HTERT RPE-1 (cell line): ENCODE data around the gene CMTM4.

Experiments used
- in situ Hi-C: fragments of 300-500 bp; cut with MboI; formaldehyde crosslinking; loops from 4 replicates; pipeline ENCODE4 v1.14.3; 2020; ENCODE audit warnings: low sequenced_read_pairs

CMTM4 gene

DNA sequence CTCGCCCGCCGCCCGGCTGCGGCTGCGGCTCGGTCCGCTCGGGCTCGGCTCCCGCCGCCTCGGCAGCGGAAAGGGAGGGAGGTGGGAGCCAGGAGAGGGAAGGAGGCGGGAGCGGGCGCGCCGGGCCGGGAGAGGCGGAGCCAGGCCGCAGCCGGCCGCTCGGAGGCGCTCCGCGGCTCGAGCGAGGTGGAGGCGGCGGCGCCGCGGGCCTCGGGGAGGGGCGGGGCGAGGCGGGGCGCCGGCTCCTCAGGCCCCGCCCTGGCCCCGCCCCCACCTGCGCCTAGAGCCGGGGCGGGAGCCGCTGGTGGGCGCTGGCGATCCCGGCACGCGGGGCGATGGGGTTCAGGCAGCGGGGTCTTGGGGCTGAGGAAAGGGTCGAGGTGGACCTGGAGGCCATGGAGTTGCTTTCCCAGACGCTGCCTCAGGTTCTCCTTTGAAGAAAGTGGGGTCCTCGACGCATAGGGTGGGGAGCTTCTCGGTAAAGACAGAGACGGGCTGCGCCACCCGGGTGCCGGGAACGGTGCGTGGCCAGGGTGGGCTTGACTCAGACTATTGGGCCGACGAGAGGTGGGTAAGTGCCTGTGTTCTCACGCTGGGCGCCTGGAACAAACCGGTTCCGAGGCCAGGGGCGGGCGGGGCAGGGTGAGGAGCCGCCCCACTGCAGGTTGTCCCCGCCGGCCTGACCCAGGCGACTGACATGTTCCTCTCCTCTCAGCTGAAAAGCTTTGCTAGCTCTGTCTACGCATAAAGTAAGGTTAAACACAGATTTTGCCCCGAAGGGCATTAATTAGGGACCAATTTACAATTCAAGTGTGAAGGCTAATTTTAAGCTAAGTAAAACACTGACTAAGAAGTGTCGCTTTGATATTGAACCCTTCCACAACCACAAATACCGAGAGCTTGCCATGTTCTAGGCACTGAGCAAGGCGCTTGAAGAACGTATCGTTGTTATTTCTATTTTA lies at the start of gene CMTM4:
Gene CMTM4 (minus strand): TSS at position 75 of the 962 bp plus-strand sequence. CDS start 218 bp downstream, outside the sequence.
- in situ Hi-C loops: no loop called here

DNA sequence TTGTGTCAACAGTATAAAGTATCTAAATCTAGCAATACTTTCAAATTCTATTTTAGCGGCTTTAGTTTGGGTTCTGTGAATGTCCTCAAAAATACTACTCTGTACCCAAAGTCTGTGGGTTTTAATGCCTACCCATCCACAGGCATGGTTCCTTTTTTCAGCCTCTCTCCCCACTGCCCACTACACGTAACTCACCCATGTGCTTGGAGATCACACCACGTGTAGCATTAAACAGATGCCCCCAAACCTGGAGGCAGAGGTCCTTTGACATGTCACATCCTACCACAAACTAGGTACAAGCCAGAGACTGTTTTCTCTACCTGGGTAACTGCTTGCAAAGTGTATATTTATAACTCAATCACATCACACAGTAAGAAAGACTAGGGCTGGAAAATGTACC lies 49.5 kb upstream of the CMTM4 start:
- in situ Hi-C loops: no loop called here

DNA sequence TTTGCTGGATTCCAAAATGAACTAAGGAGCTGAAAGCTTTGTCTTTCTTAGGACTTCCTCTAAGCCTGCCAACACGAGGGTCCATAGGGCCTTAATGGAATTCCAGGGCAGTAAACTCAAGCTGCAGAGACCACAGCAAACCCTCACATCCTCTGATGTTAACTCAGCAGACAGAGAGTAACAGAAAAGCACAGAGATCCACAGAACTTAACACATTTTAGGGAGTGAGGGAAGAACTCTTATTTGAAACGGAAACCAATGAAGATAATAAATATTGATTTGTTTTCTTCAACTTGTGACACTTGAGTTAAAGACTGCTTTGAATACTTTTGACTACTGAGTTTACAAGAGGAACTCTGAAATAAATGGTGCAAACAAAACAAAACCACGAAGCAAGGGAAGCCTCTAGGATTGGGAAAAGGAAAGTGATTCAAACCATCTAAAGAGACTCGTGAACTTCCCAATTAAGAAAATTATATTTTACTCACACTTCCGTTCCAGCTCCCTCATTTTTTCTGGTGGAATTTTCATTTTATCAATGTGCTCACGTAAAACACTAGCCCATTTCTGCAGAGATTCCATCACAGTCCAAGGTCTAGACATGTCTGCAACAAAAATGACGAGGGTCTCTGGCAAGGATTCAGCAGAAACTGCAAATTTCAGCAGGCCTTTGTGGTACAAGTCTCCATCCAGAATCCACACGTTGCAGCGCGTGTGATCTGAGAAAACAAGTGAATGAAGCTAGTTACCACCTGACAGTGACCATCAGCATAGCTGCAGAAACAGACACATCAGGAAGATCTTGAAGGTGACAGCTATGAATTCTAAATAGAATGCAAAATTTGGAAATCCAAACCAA lies 45.6 kb upstream of the CMTM4 start:
- in situ Hi-C loops: no loop called here

DNA sequence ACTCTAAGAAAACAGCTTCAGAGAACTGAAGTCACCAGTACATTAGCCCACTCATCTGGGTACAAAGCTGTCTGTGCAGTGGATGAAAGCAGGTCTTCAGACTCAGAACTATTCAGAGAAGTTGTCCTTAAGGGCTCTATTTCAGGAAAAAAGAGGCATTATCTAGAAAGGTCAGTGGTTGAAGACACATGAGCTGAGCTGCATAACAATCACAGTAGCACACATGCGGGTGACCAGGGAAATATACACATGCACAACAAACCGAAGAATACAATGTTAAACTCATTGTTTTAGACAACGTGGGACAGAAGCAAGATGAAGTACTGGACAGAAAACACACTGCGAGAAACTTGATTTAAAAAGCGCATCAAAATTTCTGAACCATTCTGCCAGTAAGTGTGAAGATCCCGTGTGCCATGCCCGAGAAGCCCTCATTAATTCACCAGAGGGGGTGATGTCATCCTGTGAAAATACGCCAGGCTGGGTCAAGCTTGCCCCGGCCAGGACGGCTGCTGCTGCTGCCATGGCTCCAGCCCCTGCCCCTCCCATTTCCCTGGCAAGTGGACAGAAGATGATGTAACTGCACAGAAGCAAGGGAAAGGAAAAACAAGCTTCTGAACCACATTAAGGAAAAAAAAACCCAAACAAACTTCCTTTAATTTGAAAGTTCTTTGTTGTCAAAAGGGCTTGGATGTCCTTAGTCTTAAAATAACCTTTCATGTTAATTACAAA lies 44.8 kb upstream of the CMTM4 start:
- in situ Hi-C loops: no loop called here

DNA sequence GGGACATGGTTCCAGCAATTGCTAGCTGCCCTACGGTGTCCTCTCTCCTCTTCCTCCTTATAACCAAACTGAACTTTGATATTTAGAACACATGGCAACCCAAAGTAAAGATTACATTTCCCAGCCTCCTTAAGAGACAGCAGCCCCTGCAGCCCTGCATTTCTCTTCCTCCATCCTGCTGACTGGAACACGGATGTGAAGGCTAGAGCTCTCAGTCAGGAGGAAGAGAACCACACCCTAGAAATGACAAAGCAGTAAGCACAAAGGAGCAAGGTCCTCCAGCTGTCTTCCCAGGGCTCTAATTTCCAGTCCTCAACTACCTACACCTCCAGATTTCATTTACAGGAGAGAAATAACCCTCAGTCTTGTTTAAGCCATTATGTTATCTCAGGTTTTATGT lies 44.0 kb upstream of the CMTM4 start:
- in situ Hi-C loops: no loop called here

DNA sequence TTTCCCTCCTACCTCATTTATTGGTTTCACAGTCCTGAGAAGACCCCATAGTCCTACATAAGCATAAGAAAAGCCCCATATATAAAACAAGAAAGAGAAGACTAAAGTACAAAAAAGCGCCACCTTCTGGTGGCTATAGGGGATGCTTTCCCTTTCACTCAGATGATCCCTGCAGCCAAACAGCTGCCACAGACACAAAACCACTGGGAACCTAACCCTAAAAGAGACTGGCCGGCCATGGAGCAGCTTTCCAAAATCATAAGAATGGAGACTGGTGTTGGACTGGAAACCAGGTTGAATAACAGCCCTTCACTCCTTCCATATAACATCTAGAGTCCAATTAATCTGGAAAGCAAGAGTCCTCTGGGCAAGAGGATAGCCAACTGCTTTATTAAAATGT lies 43.5 kb upstream of the CMTM4 start:
- in situ Hi-C loops: no loop called here

DNA sequence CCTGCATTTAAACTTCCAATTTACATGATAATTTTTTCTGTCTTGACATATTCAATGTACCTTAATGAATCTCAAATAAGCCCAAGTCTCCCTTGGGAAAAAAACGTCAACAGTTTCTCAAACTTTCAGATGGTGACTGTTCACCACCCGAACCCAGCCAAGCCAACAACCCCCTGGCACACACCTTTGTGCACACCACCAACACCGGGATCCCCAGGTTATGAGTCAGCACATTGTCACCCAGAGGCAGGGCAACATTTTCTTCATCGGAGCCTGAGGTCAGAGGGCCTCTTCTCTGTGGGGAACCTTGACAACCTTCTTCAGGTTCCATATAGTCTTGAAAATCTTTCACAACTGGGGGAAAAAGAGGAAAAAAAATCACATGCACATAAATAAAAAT lies 39.3 kb upstream of the CMTM4 start:
- in situ Hi-C loops: no loop called here

DNA sequence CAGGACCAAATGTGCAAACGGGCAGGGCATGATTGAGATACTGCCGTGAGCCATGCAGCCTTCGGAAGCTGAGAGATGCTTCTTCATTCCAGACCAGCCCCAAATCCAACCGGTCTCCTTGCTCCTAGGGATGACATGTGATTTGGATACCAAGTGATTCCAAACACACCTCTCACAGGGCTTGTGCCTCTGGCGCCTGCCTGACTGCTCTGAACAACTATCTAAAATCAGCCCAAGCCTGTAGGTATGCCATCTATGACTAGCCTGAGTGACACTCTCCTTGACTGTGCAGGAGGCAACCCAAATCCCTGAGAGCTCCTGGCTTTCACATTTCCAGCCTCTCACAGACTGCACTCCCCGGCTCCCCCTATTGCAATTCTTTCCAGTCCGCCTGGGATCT lies 34.6 kb upstream of the CMTM4 start:
- in situ Hi-C loops: no loop called here

DNA sequence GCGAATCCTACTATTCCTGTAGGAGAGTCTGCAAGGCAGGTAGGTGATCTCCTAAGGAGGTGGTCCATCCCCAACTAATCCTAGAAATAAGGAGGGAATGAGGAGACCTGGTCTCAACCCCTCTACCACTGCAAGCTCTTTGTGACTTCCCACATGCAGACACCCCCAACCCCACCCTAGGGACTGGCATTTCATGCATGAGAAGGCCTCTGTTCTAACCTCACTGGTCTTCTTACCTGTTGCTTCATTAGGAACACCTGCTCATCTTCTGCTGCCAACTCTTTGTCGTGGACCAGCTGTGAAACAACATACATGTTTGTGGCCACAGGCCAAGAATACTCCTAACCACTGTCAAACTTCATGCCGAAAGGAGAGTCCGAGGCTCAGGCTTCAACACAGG lies 32.3 kb upstream of the CMTM4 start:
- in situ Hi-C loops: no loop called here

DNA sequence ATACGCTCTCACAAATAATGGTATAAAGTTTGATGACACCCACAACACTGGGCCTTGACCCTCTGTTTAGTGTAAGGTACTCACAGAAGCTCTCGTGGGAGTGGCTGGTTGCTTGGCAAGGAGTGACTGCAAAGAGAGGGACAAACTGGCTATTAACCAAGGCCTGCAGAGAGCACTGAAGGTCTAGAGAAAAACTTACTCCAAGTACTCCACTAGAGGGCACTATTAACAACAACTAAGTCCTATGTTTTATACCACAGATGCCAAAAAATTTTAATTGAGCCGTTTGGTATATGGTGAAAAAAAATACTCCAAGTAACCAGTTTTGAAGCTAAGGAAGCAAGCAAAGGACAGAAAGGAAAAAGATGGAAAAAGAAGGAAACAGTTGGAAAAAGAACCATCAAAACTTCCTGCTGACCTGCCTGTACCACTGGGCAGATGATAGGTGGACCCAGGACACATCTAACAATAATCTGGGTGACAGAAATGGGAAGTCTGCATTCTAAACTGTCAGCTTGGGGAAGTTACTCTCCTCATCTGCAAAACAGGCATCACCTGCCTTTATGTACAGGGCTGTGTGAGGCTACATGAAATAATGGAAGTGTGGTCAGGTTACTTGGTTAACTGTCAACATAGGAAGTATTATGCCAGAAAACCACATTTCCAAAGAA lies 31.7 kb upstream of the CMTM4 start:
- in situ Hi-C loops: no loop called here

DNA sequence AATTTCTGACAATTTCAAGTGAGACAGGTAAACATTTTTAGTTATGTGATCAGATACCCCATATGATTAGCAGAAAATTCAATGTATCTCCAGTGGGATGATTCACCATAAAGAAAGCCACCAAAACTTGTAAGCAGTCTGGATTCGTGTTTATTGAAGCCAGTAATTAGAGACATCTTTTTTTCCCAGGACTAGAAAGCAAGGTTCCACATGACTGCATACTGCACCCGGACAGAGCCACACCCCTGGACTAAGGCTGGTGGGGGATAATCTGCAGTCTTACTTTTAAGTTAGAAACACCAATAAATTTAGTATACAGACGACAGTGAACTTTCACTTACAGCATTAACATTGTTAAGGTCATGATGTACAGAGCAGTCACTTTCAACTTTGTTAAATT lies 24.2 kb upstream of the CMTM4 start:
- in situ Hi-C loops: no loop called here

DNA sequence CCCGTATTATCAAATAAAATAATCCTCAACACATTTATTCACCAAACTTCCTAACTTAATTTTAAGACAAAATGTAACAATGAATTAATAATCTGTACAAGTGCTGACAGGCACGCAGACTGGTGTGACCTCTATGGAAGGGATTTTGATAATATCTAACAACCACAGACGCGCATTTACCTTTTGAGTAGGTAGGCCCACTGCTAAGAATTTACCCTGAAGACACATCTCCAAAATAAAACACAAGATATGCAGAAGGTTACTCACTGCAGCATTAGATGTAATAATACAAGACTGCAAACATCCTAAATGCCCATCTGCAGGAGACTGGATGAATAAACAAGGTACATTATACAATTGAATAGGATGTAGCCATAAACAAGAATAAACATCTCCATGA lies 22.7 kb upstream of the CMTM4 start:
- in situ Hi-C loops: no loop called here

DNA sequence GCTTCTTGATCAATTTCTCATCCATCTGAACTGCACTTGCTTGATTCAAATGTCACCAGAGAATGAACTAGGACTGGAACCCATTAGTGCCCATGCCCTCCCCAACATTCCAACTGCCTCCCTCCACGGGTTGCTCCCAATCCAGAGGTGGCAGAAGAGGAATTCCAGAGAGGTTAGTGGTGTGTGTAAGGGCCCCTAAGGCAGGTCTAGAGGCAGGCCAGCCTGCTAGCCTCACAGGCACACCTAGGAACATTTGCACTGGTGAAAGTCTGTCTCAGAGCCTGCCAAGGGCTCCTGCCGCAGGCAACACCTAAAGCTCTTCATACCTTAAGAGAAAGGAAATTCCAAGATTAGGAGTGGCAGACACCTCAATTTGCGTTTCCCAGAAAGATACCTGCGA lies 21.2 kb upstream of the CMTM4 start:
- in situ Hi-C loops: no loop called here

DNA sequence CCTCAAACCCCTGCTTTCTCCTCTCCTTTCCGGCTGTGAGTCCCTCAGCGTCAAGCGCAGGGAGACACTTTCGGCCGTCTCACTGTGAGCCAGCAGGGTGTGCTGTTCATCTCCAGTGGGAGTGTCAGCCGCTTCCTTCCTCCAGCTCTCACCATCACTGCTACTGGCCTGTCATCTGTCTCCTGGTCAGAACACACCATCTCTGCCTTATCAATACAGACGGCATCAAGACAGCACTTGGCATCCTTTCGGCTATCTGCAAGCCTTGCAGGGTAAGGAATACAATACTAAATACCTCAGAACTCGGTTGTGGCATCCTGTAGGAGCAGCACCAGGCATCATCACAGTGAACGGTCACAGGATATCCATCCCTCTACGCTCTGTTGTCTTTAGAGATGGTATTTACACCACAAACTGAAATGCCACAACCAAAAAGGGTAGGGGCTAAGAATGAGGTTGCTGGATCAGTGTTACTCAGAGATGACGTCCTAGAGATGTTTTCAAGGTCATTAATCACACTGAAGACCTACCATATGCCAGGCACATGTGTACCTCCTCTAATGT lies 20.7 kb upstream of the CMTM4 start:
- in situ Hi-C loops: no loop called here

DNA sequence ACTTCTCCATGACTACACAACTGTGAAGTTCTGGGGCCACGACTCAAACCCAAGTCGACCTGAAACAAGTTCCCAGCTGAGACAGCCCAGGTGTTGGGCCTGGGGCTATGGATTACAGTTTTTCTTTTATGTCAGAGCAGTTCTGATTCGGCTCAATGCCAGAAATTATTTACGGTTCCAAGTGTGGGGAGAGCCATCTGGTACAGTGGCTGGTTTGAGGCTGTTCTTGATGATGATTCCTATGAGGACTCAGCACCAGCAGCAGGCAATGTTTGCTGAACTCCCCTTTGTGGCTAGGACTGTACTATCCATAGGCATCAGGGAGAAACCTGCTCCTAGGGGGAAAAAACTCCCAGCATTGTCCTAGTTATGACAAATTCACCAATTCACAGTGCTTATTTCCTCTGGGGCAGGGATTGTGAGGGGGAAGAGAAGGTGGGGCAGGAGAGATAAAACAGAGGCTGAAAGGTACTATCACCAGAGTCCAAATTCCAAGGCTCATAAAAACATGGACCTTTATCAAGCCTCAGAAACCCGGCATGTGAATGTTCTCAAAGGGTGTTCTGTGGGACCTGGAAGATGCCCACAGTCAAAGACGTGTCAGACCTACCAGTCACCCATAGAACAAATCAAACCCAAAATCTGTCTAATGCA lies 18.2 kb upstream of the CMTM4 start:
- in situ Hi-C loops: no loop called here

DNA sequence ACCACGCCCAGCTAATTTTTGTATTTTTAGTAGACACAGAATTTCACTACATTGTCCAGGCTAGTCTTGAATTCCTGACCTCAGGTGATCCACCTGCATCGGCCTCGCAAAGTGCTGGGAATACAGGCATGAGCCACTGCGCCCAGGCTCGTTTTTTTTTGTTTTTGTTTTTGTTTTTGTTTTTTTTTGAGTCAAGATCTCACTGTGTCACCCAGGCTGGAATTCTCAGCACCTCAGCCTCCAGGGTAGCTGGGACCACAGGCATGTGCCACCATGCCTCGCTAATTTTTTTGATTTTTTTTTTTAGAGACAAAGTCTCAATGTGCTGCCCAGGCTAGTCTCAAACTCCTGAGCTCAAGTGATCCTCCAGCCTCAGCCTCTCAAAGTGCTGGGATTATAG lies 17.5 kb upstream of the CMTM4 start:
- in situ Hi-C loops: no loop called here

DNA sequence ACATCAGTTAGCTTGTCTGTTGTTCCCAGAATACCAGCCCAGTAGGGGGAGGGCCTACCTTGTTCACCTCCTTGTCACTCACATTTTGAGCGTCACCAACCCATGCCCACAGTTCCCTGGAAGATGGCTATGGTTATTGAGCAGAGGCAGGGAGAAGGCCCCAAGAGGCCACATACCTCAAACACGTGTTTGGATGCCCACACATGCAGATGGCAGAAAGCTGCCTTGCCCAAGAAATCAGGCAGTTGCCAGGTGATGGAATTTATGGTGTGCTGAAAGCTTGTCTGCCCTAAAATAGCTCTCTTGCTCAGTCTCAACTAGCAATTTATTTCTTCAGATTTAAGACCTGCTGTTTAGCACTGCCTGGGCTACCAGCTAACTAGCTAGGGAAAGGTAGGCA lies 16.5 kb upstream of the CMTM4 start:
- in situ Hi-C loops: no loop called here

DNA sequence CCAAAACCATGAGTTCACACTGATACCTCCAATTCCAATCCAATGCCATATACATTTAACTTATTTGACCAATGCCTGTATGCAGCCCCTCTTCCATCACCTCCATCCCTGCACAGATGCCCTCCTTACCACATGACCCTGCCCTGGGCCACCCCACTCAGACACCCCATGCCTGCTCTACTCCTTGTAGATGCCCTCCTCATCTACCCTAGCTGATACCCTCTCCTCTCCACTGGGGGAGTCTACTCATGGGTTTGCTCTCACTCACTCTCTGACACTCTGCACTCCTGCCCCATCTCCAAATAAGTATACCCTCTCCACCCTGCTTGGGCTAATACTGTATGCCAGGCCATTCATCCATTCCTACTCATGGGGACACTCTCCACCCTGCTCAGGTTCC lies 16.0 kb upstream of the CMTM4 start:
- in situ Hi-C loops: no loop called here

DNA sequence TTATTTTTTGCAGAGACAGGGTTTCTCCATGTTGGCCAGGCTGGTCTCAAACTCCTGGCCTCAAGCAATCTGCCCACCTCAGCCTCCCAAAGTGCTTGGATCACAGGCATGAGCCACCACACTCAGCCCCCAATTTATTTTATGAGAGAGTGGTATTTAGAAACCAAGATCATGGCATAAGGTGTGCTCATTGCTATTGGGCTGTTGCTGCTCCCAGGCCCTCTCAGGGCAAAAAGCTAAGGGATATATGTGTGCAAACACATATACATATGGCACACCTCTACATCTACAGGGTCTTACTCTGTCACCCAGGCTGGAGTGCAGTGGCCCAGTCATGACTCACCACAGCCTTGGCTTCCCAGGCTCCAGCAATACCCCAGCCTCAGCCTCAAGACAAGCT lies 15.0 kb upstream of the CMTM4 start:
- in situ Hi-C loops: no loop called here

DNA sequence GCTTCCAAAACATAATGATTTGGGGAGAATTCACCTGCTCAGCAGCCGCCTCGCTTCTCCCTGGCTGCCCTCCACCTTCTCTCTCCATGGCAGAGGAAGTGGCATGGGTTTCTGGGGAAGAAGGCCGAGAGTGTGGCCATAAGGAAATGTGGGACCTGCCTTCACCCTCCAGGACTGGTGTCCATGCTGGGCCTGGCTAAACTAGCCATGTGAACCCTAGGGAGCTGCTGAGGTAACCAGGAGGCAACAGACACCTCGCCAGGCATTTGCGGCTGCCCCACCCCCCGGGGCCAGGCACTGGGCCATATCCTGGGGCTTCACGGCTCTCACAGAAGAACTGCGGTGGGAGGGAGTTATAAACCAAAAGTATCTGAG lies 9.9 kb upstream of the CMTM4 start:
- in situ Hi-C loops: no loop called here
